ENCODE data around the gene DPH5.

- TF ChIP-seq CTCF (IDR thresholded peaks at IDR 0.05) (no peak), POLR2A (IDR thresholded peaks at IDR 0.05) (no peak)
Measured at GRCh38 chr1:101005871-101006270, 19.7 kb downstream of the DPH5 start.

Measured in right lobe of liver (tissue), 4 donors.